Astrocyte (in vitro differentiated cells and primary cell): ENCODE results near the gene TAS2R7. TPM values are rescaled to one million over a fixed set of nuclear protein-coding genes. Genes with fewer than 3 reads are reported as not detected.
"Not testable (repeated sequence)": the region's sequence is repeated elsewhere in the genome, so short reads cannot be mapped to it uniquely, and the experiment has no call there.

Experiments used
- DNase-seq: peaks from one replicate; pipeline ENCODE4 v3.0.0-alpha.2; 2010; ENCODE audit warnings: low read depth
- FAIRE-seq: peaks from 2 replicates; lab custom pipeline; 2011; peaks lifted over from hg19 to GRCh38; lab: Jason Lieb, UNC
- H2AFZ ChIP-seq: 2 replicates; pipeline ENCODE4 v1.6.0; 2012; ENCODE audit warnings: low read depth, low read length, inconsistent platforms
- H3K27ac ChIP-seq: 2 replicates; pipeline ENCODE4 v1.5.1; 2011; ENCODE audit warnings: low read depth, low read length, inconsistent platforms
- H3K27me3 ChIP-seq: 2 replicates; pipeline ENCODE4 v1.6.0; 2011; ENCODE audit warnings: low read length, inconsistent platforms; ENCODE audit not compliant: insufficient read depth
- H3K36me3 ChIP-seq: 2 replicates; pipeline ENCODE4 v1.5.1; 2011; ENCODE audit warnings: low read length, inconsistent platforms; ENCODE audit not compliant: insufficient read depth
- H3K4me1 ChIP-seq: 2 replicates; pipeline ENCODE4 v1.5.1; 2011; ENCODE audit warnings: low read length, inconsistent platforms; ENCODE audit not compliant: insufficient read depth
- H3K4me2 ChIP-seq: 2 replicates; pipeline ENCODE4 v1.6.0; 2012; ENCODE audit warnings: low read length, inconsistent platforms
- H3K4me3 ChIP-seq: 2 replicates; pipeline ENCODE4 v1.5.1; 2011; ENCODE audit warnings: low read depth, mild to moderate bottlenecking, low read length, inconsistent platforms; ENCODE audit not compliant: insufficient read depth
- H3K79me2 ChIP-seq: 2 replicates; pipeline ENCODE4 v1.6.0; 2012; ENCODE audit warnings: mild to moderate bottlenecking, low read length, inconsistent platforms; ENCODE audit not compliant: insufficient read depth
- H3K9ac ChIP-seq: 2 replicates; pipeline ENCODE4 v1.6.0; 2012; ENCODE audit warnings: mild to moderate bottlenecking, low read length, inconsistent platforms
- H3K9me3 ChIP-seq: 2 replicates; pipeline ENCODE4 v1.5.1; 2012; ENCODE audit warnings: low read depth, mild to moderate bottlenecking, low read length, inconsistent platforms; ENCODE audit not compliant: insufficient read depth
- H4K20me1 ChIP-seq: 2 replicates; pipeline ENCODE4 v1.6.0; 2012; ENCODE audit warnings: low read length, inconsistent platforms; ENCODE audit not compliant: insufficient read depth
- H3K27ac Mint-ChIP-seq: one replicate; pipeline ENCODE4 v1.8.0; 2021; ENCODE audit warnings: mild to moderate bottlenecking, mixed read lengths; ENCODE audit not compliant: unreplicated experiment
- H3K27me3 Mint-ChIP-seq: one replicate; pipeline ENCODE4 v1.8.0; 2021; ENCODE audit warnings: low read depth, mixed read lengths; ENCODE audit not compliant: unreplicated experiment
- H3K36me3 Mint-ChIP-seq: one replicate; pipeline ENCODE4 v1.8.0; 2021; ENCODE audit warnings: low read depth, mixed read lengths; ENCODE audit not compliant: unreplicated experiment
- H3K4me1 Mint-ChIP-seq: one replicate; pipeline ENCODE4 v1.8.0; 2021; ENCODE audit warnings: low read depth, mixed read lengths; ENCODE audit not compliant: unreplicated experiment
- H3K4me3 Mint-ChIP-seq: one replicate; pipeline ENCODE4 v1.8.0; 2021; ENCODE audit warnings: mild to moderate bottlenecking, moderate library complexity, mixed read lengths; ENCODE audit not compliant: unreplicated experiment
- H3K9me3 Mint-ChIP-seq: one replicate; pipeline ENCODE4 v1.8.0; 2021; ENCODE audit warnings: mild to moderate bottlenecking, mixed read lengths; ENCODE audit not compliant: unreplicated experiment
- EZH2 ChIP-seq: IDR thresholded peaks from 2 replicates; pipeline ENCODE4 v1.6.1; 2012; ENCODE audit warnings: mild to moderate bottlenecking, low read length, inconsistent platforms; ENCODE audit not compliant: insufficient read depth
- total RNA-seq: library from RNA; stranded (reverse); gene quantifications from 2 replicates; pipeline ENCODE4 v1.2.1, GENCODE V29; 2021
- TF ChIP-seq, protein P1 (sequence below): IDR thresholded peaks from 2 replicates; pipeline ENCODE4 v1.5.1; 2011; ENCODE audit warnings: low read depth, mild to moderate bottlenecking, inconsistent platforms, low read length, moderate library complexity; ENCODE audit not compliant: insufficient read depth

TAS2R7 gene
- total RNA-seq, 1 donor from 2014 or later = not detected

DNA sequence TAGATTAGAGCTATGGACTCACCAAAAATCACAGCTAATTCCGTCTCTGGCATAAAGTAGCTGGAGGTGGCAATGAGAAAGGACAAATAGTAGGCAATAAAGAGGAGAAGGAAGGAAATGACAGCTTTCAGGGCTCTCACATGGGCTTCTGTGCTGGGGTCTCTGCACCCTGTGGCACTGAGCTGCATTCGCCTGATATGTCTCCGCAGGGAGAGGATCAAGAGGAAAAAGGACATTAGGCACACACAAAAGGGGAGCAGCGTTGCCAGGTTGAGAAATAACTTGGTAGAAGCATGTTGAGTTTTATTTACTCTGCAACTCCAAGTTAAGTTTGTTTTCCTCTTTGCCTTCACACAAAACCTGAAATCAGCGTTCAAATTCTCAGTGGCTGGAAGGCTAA is 686 bp downstream of the TAS2R7 start:
- no peak for FAIRE-seq
- Mint-ChIP-seq H3K27me3 (no peaks in the 10 kb centered on the region), H3K9me3 (no peaks in the 10 kb centered on the region), H3K4me1 (no peaks in the 10 kb centered on the region), H3K4me3 (no peak overlapping the region), H3K36me3 (no peaks in the 10 kb centered on the region), H3K27ac (no peak overlapping the region)
- Histone ChIP-seq H3K4me1 (no peaks in the 10 kb centered on the region), H2AFZ (no peak overlapping the region), H3K27me3 (peaks cover 2% of the 10 kb centered on the region), H3K36me3 (no peaks in the 10 kb centered on the region), H3K27ac (no peak overlapping the region), H3K79me2 (no peaks in the 10 kb centered on the region), H3K4me2 (no peak overlapping the region), H4K20me1 (no peaks in the 10 kb centered on the region), H3K9me3 (no peaks in the 10 kb centered on the region), H3K4me3 (no peak overlapping the region), H3K9ac (no peak overlapping the region)
- no peak for DNase-seq
- no peak for TF ChIP-seq EZH2
- TF ChIP-seq, protein P1, sequence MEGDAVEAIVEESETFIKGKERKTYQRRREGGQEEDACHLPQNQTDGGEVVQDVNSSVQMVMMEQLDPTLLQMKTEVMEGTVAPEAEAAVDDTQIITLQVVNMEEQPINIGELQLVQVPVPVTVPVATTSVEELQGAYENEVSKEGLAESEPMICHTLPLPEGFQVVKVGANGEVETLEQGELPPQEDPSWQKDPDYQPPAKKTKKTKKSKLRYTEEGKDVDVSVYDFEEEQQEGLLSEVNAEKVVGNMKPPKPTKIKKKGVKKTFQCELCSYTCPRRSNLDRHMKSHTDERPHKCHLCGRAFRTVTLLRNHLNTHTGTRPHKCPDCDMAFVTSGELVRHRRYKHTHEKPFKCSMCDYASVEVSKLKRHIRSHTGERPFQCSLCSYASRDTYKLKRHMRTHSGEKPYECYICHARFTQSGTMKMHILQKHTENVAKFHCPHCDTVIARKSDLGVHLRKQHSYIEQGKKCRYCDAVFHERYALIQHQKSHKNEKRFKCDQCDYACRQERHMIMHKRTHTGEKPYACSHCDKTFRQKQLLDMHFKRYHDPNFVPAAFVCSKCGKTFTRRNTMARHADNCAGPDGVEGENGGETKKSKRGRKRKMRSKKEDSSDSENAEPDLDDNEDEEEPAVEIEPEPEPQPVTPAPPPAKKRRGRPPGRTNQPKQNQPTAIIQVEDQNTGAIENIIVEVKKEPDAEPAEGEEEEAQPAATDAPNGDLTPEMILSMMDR = no peak

DNA sequence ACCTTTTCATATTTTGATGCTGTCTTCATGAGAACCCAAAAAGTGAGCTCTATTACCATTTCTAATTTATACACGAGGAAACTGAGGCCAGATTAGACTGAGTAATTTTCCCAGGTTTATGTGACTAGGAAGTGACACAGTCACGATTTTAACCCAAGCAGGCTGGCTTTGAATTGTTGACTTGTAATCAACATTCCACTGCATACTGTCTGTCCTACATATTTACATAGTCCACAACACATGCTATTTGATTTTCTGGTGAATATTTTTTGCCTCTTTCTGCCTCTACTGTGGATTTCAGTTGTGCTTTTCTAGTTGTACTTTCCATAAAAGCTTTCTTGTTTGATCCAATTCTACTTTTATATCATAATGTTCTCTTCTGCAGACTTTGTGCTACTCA is 8.2 kb downstream of the TAS2R7 start:
- no peak for TF ChIP-seq EZH2
- TF ChIP-seq, protein P1 = no peak
- Mint-ChIP-seq H3K4me3 (no peak overlapping the region), H3K9me3 (peaks cover 2% of the 10 kb centered on the region), H3K36me3 (no peaks in the 10 kb centered on the region), H3K27ac (no peak overlapping the region), H3K4me1 (no peaks in the 10 kb centered on the region), H3K27me3 (no peaks in the 10 kb centered on the region)
- no peak for FAIRE-seq
- no peak overlapping the region for H3K4me3 ChIP-seq
- no peaks in the 10 kb centered on the region for H3K79me2 ChIP-seq
- no peak for DNase-seq
- no peaks in the 10 kb centered on the region for H3K36me3 ChIP-seq
- H3K9me3 ChIP-seq = no peaks in the 10 kb centered on the region
- no peaks in the 10 kb centered on the region for H3K27me3 ChIP-seq
- H4K20me1 ChIP-seq = no peaks in the 10 kb centered on the region
- no peaks in the 10 kb centered on the region for H3K4me1 ChIP-seq
- H2AFZ ChIP-seq = no peak overlapping the region
- H3K27ac ChIP-seq = no peak overlapping the region
- H3K4me2 ChIP-seq = no peak overlapping the region
- no peak overlapping the region for H3K9ac ChIP-seq

DNA sequence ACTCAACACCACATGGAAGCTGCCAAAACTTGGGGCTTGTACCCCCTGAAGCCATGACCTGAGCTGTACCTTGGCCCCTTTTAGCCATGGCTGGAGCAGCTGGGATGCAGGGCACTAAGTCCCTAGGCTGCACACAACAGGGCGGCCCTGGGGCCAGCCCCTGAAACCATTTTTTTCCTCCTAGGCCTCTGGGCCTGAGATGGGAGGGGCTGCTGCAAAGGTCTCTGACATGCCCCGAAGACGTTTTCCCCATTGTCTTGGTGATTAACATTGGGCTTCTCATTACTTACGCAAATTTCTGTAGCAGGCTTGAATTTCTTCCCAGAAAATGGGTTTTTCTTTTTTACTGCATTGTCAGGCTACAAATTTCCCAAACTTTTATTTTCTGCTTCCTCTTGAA is 10.7 kb downstream of the TAS2R7 start:
- not testable (repeated sequence) for FAIRE-seq, H4K20me1 ChIP-seq, H3K4me3 ChIP-seq, H3K79me2 ChIP-seq, H3K27me3 ChIP-seq, H3K9ac ChIP-seq, H3K4me1 Mint-ChIP-seq, H3K36me3 ChIP-seq, DNase-seq, H3K4me2 ChIP-seq, H3K27ac ChIP-seq, H3K9me3 ChIP-seq, H3K9me3 Mint-ChIP-seq, H3K27me3 Mint-ChIP-seq, H3K4me1 ChIP-seq, H3K4me3 Mint-ChIP-seq, H3K36me3 Mint-ChIP-seq, H3K27ac Mint-ChIP-seq, H2AFZ ChIP-seq
